Measurements from ENCODE around the gene CHD1.

Gene CHD1

GRCh38 chr5:98904780-98905179 is 24.0 kb downstream of the CHD1 start:
- no peak for DNase-seq (ENCODE audit: low read depth, low spot score)

DNA sequence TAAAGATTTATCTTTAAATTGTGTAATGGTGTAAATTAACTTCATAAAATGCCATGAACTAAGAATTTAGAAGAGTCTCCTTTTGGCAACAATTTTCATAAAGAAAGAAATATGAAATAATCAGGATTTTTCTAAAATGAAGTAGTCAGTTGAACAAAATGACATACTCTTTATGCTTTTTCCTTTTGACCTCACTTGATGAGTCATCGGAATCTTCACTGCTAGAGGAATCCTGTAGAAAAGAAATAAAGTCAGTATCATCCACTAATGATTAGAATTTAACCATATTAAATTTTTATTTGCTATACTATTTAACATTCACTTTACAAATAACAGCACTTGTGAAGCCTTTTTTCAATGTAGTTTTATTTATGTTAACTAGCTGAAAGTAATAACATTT is 26.1 kb downstream of the CHD1 start:
- no peak for DNase-seq (ENCODE audit: low read depth, low spot score)

DNA sequence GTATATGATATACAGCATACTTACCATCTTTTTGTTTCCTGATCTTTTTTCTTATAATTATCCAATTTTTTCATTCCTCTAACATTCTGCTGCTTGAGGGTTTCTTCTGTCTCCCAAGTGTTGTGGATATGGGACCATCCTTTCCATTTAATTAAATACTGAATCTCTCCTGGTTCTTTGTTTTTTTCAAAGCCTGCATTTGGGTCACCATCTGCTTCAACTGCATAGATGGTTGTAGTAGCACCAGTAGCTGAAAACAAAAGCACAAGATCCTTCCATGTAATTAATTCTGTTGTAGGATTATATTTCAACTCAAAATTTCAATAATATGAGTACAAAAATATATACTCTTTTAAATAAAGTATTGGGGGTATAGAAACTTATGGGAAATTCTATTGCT is 29.4 kb downstream of the CHD1 start:
- DNase-seq (ENCODE audit: low read depth, low spot score): no peak

- DNase-seq (ENCODE audit: low read depth, low spot score): no peak
These were observed 30.1 kb downstream of the CHD1 start for GRCh38 chr5:98898743-98899142.

DNA sequence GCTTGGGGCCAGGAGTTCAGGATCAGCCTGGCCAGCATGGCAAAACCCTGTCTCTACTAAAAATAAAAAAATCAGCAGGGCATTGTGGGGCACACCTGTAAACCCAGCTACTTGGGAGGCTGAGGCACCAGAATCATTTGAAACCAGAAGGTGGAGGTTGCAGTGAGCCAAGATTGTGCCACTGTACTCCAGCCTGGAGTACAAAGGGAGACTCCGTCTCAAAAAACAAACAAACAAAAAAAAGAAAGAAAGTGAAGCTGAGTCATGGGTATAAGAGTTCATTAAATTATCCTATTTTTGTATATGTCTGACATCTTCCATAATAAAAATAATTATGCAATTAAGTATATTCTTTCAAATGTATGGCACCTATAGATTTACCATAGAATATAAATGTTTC is 37.2 kb downstream of the CHD1 start:
- no peak for DNase-seq (ENCODE audit: low read depth, low spot score)

- no peak for DNase-seq (ENCODE audit: low read depth, low spot score)
These were observed 48.2 kb downstream of the CHD1 start for GRCh38 chr5:98880598-98880997.

- no peak for DNase-seq (ENCODE audit: low read depth, low spot score)
These were observed 48.7 kb downstream of the CHD1 start for GRCh38 chr5:98880151-98880550.

- no peak for DNase-seq (ENCODE audit: low read depth, low spot score)
These were observed 51.2 kb downstream of the CHD1 start for GRCh38 chr5:98877600-98877999.

DNA sequence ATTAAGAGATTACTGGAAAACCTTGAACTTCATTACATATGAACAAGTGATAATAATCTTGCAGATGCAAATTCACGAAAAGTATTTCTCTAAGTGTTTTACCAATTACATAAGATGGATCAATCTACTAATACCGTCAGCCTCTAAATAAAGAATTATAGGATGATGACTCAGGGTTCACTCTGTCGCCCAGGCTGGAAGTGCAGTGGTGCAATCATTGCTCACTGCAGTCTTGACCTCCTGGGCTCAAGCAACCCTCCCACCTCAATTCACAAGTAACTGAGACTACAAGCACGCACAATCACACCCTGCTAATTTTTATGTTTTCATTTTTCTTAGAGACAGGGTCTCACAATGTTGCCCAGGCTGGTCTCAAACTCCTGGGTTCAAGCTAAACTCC is 56.1 kb downstream of the CHD1 start:
- no peak for DNase-seq (ENCODE audit: low read depth, low spot score)

DNA sequence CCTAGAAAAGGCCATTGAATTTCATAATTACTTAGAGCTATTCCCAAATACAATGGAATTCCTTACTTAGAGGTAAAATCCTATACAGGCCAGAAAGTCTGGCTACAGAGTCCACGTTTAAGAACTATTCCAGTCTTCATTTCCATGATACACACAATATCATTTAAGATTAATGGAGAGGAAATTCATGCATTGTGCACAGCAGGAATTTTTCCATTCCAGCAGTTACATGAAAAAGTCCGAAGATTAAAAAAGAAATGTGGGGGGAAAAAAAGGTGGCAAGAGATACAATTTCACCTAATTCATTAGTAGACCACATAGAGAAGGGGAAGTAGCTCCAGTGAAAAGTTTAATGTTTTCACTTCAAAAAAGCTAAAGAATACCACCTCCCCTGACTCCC is 63.1 kb downstream of the CHD1 start:
- no peak for DNase-seq (ENCODE audit: low read depth, low spot score)

- DNase-seq (ENCODE audit: low read depth, low spot score): no peak
These were observed 81.8 kb downstream of the CHD1 start for GRCh38 chr5:98847054-98847453.

DNA sequence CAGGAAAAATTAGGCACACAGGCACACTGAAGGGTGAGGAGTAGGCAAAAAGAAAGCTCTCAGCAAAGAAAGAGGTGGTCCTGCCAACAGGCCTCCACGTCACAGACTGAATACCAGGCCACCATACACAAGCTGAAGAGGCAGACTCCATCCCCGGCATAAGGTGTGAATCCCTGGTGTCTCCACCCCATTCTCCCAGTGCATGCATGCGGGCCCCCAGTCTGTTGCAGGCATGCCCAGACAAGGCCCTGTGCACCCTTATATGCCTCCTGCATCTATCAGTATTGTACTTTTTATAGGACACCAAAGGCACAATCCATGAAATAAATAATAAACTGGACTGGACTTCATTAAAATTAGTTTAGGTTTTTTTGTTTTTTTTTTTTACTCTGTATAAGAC is 82.3 kb downstream of the CHD1 start:
- no peak for DNase-seq (ENCODE audit: low read depth, low spot score)

DNA sequence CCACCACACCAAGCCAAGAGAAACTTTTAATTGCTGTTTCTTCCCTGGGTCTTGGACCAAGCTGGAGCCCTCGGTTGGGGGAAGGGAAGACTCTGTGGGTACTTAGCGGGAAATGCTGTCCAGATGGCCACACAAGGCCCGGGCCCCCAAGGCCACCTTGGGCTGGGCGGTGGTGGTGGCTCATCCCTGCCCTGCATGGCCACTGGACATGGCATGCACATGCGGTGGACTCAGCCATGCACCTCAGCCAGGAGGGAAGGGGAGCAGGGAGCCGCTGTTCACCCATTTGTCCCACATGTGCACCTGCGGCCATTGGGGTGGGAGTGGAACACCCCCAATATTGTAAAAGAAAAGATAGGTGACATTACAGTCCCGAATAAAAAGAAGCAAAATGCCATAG is 82.9 kb downstream of the CHD1 start:
- DNase-seq (ENCODE audit: low read depth, low spot score): no peak

DNA sequence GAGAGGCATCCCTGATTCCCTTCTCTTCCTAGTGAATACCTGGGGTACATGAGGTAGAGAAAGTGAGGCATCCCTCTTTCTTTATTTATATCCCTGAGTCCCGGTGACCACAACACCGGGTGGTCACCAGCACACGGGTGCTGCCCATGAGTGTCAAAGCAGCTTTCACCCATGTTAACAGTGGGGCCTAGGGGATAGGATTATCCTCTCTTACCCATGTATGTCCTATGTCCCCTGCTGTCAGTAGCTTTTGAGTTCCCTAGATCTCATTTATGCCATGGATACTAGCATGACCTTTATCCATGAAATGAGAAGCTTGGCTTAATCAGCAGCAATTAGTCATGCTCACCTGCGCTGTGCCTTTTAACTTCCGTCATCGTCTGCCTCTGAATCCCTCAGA is 83.9 kb downstream of the CHD1 start:
- DNase-seq (ENCODE audit: low read depth, low spot score): no peak

DNA sequence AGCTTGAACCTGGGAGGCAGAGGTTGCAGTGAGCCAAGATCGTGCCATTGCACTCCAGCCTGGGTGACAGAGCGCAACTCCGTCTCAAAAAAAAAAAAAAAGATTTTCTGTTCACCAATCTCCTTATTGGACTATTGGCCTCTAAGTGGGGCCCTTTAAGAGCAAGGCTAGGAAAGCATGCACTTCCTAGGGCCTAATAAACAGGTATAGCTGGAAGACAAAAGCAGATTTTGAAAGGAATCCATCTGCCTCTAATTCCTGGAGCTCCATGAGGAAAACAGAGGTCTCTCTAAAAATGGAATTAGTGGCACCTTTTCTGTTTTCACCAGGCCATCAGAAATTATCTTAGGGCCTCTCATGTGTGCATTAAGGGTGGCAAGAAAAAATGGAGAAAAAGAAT is 85.3 kb downstream of the CHD1 start:
- no peak for DNase-seq (ENCODE audit: low read depth, low spot score)

GRCh38 chr5:98840946-98841345 is 87.9 kb downstream of the CHD1 start:
- DNase-seq (ENCODE audit: low read depth, low spot score): no peak

- DNase-seq (ENCODE audit: low read depth, low spot score): no peak
These were observed 89.1 kb downstream of the CHD1 start for GRCh38 chr5:98839469-98840383.

- no peak for DNase-seq (ENCODE audit: low read depth, low spot score)
These were observed 92.6 kb downstream of the CHD1 start for GRCh38 chr5:98836175-98836574.

- no peak for DNase-seq (ENCODE audit: low read depth, low spot score)
These were observed 101.1 kb downstream of the CHD1 start for GRCh38 chr5:98827588-98828284.

DNA sequence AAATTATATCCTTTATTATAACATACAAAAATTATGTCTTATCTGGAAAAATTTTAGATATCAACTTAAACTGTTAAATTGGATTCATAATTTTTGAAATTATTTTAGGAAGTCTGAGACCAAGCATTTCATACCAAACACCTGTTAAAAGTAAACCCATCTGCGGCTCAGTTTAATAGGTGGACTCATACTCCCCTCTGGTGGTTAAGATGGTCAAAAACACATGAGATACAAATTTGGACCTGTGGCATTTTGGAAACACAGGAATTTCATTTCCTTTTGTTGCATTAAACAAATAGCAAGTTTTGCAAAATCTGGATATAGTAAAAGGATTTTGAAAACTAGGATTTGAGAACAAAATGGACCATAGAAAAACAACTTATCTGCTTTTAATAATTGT is 101.6 kb downstream of the CHD1 start:
- no peak for DNase-seq (ENCODE audit: low read depth, low spot score)

DNA sequence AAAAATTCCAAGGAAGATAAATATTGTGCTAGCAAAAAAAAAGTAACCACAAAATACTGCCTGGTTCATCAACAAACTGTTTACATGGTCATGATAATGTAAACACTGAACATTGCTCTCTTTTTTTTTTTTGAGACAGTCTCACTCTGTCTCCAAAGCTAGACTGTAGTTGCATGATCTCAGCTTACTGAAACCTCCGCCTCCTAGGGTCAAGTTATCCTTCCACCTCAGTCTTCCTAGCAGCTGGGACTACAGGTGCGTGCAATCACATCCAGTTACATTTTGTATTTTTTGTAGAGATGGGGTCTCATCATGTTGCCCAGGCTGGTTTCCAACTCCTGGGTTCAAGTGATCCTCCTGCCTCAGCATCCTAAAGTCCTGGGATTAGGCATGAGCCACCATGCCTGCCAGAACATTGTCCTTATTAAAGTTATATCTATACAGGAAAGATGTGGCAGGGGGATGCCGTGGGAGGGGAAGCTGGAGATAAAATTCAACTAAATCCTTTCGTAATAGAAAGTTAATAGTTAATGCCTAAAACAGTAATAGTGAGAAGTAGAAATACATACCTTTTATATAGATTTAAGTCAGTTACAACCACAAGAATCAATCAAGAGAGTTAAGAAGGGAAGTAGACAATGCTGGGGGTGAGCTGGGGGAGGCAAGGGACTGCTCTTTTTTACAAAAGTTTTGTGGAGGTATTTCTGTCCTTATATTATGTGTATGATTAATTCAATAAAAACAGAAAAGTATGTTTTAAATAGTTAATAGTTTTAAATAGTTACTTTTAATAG is 103.0 kb downstream of the CHD1 start:
- no peak for DNase-seq (ENCODE audit: low read depth, low spot score)

- no peak for DNase-seq (ENCODE audit: low read depth, low spot score)
These were observed 112.1 kb downstream of the CHD1 start for GRCh38 chr5:98816582-98817222.

Data from brain pericyte (primary cell).